ENCODE data around the gene PPP1R8. TPM values are rescaled to one million over a fixed set of nuclear protein-coding genes. Genes with fewer than 3 reads are reported as not detected.
A peak's percentile ranks its signal among the peaks of the same experiment; 100 is the strongest.

The PPP1R8 gene
- total RNA-seq, 2 donors from 2014 or later: 28.3 to 52.0 TPM

DNA sequence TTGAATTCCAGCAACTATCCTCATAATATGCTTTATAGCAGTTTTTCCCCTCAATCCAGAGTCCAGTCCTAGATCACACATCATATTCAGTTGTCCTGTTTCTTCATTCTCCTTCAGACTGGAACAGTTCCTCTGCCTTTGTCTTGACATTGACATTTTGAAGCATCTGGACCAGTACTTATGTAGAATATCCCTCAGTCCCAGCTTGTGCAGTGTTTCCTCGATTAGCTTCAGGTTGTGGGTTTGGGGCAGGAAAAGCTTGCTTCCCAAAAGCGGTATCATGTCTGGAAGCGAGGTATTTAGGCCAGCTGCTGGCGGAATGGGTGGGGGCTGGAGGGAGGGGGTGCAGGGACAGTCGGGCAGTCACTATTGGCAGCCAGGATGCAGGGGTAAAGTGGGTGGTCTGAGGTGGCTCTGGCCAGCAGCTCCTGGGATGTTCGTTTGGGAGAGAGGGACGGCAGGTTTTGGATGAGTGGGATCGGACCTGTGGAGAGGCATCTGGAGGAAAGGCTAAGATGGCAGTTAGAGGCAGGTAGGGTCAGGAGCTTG, 48.3 kb downstream of the PPP1R8 start:
- Mint-ChIP-seq H3K27ac (peak overlapping the region in 1 of 2 donors; percentile 27), H3K36me3 (peaks cover 0 to 5% of the 10 kb centered on the region in 2 donors), H3K9me3 (no peaks in the 10 kb centered on the region)
- ATAC-seq: no peak
- DNase-seq (ENCODE audit: low spot score in 2 of 2): no peak

DNA sequence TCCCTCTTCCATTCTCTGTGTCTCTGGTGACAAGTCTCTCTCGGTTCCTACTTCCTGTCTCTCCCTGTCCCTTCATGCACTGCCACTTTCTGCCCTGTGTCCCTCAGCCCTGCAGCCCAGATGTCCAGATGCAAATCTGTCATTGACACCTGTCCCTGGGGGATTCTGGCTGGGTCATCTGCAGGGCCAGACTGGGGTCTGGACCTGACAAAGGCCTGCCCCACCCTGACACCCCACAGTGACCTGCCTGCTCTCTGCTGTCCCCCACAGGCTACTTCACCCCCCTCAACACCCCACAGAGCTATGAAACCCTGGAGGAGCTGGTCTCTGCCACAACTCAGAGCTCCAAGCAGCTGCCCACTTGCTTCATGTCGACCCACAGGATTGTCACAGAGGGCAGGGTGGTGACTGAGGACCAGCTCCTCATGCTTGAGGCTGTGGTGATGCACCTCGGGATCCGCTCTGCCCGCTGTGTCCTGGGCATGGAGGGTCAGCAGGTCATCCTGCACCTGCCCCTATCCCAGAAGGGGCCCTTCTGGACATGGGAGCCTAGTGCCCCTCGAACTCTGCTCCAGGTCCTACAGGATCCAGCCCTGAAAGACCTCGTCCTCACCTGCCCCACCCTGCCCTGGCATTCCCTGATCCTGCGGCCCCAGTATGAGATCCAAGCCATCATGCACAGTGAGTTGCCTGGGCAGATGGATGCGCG, 48.9 kb downstream of the PPP1R8 start:
- DNase-seq (ENCODE audit: low spot score in 2 of 2) (peak in 1 of 2 donors; percentile 30), ATAC-seq (no peak)
- H3K27ac Mint-ChIP-seq: peak overlapping the region; percentile 27 to 29
- H3K36me3 Mint-ChIP-seq: peaks cover 1 to 7% of the 10 kb centered on the region in 2 donors
- H3K9me3 Mint-ChIP-seq: no peaks in the 10 kb centered on the region

DNA sequence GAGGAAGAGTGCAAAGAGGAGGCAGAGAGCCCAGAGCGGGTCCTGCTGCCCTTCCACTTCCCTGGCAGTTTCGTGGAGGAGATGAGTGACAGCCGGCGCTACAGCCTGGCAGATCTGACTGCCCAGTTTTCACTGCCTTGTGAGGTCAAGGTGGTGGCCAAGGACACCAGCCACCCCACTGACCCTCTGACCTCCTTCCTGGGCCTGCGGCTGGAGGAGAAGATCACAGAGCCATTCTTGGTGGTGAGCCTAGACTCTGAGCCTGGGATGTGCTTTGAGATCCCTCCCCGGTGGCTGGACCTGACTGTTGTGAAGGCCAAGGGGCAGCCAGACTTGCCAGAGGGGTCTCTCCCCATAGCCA, 51.9 kb downstream of the PPP1R8 start:
- ATAC-seq (no peak), DNase-seq (ENCODE audit: low spot score in 2 of 2) (no peak)
- Mint-ChIP-seq H3K9me3 (no peaks in the 10 kb centered on the region), H3K27ac (peak overlapping the region; percentile 41 to 90), H3K36me3 (peaks cover 27 to 29% of the 10 kb centered on the region in 2 donors)

DNA sequence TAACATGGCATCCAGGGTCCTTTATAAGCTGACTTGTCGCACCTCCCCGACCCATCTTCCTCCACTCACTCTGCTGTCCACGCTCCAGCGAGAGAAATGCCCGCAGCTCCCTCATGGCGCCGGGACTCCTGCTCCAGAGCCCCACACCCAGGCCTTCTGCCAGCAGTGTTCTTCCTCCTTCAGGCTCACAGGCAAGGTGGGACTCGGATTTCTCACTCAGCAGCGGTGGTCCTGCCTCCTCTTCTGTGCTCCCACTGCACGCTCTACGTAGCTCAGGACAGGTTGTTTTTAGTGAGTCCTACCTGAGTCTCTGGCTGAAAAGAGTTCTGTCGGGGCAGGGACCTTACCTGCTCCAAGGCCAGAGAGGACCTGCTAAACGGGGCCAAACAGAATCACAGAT, 53.0 kb downstream of the PPP1R8 start:
- Mint-ChIP-seq H3K9me3 (no peaks in the 10 kb centered on the region), H3K36me3 (peaks cover 29% of the 10 kb centered on the region in 2 donors), H3K27ac (peak overlapping the region; percentile 45 to 90)
- ATAC-seq: no peak
- DNase-seq (ENCODE audit: low spot score in 2 of 2): peak in 1 of 2 donors; percentile 50

DNA sequence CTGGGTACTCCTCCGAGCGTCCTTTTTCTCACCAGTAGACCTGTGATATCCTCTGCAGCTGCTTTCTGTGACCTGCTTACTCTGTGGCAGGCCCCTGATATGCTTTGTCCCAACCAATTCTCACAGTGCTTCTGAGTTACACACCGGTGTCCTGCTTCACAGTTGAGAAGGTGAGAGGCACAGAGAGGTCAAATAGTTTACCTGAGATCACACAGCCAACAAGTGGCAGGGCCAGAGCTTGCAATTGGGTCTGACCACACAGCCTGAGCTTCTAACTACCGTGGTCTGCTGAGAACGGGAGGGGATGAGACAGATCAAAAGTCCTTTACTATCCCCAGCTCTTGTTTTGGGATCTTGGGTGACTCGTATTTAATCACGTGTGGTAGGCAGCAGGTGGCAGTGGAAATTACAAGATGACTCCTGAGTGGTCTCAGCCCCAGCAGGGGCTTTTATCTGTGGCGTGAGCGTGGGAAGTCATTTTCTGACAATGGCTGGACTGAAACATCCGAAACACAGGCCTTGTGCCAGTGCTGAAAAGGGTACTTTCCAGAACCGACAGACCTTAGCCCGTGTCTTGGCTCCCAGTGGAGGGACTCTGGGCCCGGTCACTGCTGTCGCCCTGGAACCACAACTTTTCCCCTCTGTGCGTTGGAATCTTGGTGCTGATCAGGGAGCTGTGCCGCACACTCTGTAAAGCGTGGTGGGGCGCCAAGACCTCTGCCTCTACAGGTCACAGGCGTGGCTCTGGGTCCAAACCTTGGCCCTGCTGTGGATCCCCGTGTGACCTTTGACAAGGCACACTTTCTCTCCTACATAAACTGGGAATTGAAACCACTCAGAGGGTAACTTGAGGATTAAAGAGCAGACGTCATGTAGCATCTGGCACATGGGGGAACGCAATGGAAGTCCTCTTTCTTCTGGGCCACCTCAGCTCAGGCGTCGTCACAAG, 53.7 kb downstream of the PPP1R8 start:
- peak in 1 of 2 donors; percentile 59 for DNase-seq (ENCODE audit: low spot score in 2 of 2)
- ATAC-seq: peak; percentile 54 to 71
- no peaks in the 10 kb centered on the region for H3K9me3 Mint-ChIP-seq
- H3K36me3 Mint-ChIP-seq: peaks cover 29% of the 10 kb centered on the region in 2 donors
- peak overlapping the region; percentile 45 to 90 for H3K27ac Mint-ChIP-seq

DNA sequence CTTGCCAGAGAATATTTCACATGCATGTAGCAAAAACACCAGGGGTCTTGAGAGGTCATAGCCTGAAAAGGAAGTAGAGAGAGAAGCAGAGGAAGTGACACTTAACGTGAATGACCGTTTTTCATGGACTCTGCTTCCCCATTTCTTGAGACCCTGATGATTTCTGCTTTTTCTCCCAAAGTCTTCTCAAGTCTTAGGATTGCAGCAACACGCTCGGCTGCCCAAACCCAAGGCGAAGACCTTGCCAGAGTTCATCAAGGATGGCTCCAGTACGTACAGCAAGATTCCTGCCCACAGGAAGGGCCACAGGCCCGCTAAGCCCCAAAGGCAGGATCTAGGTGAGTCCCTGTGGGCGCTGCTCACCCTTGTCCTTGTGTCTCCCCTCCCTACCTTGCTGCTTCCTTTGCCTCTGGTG, 54.5 kb downstream of the PPP1R8 start:
- ATAC-seq (no peak), DNase-seq (ENCODE audit: low spot score in 2 of 2) (peak in 1 of 2 donors; percentile 41)
- Mint-ChIP-seq H3K9me3 (no peaks in the 10 kb centered on the region), H3K27ac (peak overlapping the region in 1 of 2 donors; percentile 90), H3K36me3 (peaks cover 29 to 30% of the 10 kb centered on the region in 2 donors)

DNA sequence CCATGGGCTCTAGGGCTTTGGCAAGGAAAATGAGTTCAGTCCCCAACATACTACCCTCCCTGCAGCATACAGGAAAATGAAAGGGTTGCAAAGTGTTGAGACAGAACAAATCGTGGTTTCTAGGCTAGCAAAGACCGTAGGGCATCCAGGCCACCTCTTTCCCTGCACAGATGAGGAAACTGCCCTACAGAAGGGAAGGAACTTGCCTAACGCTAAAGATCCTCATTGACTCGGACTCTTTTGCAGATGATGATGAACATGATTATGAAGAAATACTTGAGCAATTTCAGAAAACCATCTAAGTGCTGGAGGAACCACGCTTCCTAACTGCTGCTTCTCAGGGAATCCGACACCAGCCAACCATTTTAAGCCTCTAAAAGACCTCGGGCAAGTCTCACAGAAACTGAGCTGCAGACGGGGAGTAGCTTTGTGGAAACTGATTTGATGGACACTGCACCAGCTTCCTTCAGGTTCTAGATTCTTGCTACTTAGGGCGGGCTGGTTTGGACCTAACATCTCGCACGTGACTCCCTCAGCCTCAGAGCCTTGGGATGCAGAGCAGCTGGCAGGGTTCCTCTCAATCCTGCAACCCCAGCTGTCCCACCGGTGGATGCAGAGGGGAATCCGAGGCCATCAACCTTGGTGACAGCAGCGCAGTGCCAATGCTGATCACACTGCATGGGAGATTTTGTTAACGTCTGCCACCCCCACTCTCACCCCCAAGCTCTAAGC, 55.2 kb downstream of the PPP1R8 start:
- Mint-ChIP-seq H3K36me3 (peaks cover 29 to 37% of the 10 kb centered on the region in 2 donors), H3K27ac (peak overlapping the region in 1 of 2 donors; percentile 90), H3K9me3 (no peaks in the 10 kb centered on the region)
- no peak for ATAC-seq
- peak in 1 of 2 donors; percentile 50 for DNase-seq (ENCODE audit: low spot score in 2 of 2)

DNA sequence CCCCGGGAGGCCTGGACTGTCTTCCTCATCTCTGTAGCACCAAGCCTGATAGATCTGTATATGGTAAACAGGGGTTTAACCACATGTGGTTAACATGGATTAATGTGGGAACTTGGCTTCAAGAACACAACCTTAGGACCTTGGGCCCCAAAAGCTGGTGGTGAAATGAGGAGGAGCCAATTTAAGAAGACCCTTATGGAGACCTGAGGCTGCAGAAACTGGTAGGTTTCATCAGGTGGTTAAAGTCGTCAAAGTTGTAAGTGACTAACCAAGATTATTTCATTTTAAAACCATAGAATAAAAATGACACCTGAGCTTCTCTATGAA, 55.7 kb downstream of the PPP1R8 start:
- H3K36me3 Mint-ChIP-seq: peaks cover 29 to 42% of the 10 kb centered on the region in 2 donors
- ATAC-seq (peak in 1 of 2 donors; percentile 43), DNase-seq (ENCODE audit: low spot score in 2 of 2) (peak in 1 of 2 donors; percentile 20)
- peak overlapping the region; percentile 89 to 90 for H3K27ac Mint-ChIP-seq
- H3K9me3 Mint-ChIP-seq: no peaks in the 10 kb centered on the region

DNA sequence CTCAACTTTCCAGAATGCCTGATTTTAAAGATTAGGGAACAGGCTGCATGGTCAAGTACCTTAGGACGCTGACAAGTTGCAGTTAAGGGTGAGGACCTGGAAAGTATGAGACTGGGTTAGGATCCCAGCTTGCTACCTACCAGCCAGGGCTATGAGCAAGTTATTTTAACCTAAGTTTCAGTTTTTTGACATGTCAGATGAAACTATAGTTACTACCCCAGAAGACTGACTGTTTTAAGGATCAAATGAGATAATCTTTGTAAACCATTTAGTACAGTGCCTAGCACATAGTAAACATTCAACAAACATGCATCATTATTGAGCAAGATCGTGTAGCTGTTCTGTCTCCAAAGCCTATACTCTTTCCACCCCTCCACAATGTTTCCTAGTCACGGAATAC, 56.2 kb downstream of the PPP1R8 start:
- DNase-seq (ENCODE audit: low spot score in 2 of 2): no peak
- ATAC-seq: peak; percentile 5 to 63

DNA sequence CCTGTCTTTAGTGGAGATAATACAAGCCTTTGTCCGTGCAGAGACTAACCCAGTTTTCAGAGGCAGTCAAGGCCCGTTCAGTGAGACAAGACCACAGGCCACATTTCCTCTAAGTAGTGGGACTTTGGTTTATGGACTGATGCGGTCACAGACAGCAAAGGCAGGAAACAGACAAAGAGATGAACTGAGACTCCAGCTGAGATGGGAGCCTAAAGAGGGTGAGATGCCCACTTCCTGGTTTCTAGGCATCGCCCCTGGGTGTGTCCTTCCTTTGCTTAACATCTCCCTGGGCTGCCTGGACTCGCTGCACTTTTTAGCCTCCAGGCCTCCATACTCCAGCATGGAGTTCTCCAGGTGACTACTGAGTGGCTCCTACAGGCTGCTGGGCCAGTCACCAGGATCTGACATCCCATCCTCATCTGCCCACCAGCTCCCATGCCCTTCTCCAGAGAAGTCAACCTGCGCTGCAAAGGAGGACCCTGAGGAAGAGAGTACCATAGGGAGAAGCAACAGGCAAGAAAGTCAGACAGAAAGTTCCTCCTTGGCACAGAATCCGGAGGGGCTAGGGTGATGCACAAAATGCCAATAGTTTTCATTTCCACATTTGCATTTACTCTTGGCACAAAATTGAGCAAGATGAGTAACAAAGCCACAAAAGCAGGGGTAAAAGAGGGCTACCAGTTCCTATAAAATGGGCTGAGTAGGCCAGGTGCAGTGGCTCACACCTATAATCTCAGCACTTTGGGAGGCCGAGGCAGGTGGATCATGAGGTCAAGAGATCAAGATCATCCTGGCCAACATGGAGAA, 56.8 kb downstream of the PPP1R8 start:
- H3K27ac Mint-ChIP-seq: peak overlapping the region; percentile 89 to 90
- no peaks in the 10 kb centered on the region for H3K9me3 Mint-ChIP-seq
- DNase-seq (ENCODE audit: low spot score in 2 of 2) (peak in 1 of 2 donors; percentile 21), ATAC-seq (peak; percentile 41 to 62)
- peaks cover 35 to 46% of the 10 kb centered on the region in 2 donors for H3K36me3 Mint-ChIP-seq

More for the DNA sequence above, 56.2 kb downstream of the PPP1R8 start:
- H3K27ac Mint-ChIP-seq: peak overlapping the region; percentile 89 to 90
- no peaks in the 10 kb centered on the region for H3K9me3 Mint-ChIP-seq
- peaks cover 32 to 46% of the 10 kb centered on the region in 2 donors for H3K36me3 Mint-ChIP-seq

DNA sequence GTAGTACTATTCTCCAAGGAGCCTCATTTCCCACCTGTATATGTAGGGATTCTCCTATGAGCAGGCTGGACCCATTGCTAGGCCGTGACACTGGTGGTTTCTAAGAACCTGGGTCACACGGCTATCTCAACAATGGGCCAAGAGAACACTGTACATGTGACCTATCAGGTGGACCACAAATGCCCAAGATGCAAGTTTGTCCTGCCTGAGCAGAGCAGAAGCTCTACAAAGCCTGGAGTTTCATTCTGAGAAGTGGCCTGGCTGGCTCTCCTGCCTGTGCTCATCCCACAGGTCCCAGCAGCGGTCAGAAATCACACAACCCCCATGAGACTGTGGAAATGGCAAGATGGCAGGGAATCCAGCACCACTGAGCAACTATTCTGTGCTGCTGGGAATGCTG, 58.9 kb downstream of the PPP1R8 start:
- Mint-ChIP-seq H3K36me3 (peaks cover 34 to 48% of the 10 kb centered on the region in 2 donors), H3K9me3 (no peaks in the 10 kb centered on the region), H3K27ac (no peak overlapping the region)
- ATAC-seq (no peak), DNase-seq (ENCODE audit: low spot score in 2 of 2) (no peak)

DNA sequence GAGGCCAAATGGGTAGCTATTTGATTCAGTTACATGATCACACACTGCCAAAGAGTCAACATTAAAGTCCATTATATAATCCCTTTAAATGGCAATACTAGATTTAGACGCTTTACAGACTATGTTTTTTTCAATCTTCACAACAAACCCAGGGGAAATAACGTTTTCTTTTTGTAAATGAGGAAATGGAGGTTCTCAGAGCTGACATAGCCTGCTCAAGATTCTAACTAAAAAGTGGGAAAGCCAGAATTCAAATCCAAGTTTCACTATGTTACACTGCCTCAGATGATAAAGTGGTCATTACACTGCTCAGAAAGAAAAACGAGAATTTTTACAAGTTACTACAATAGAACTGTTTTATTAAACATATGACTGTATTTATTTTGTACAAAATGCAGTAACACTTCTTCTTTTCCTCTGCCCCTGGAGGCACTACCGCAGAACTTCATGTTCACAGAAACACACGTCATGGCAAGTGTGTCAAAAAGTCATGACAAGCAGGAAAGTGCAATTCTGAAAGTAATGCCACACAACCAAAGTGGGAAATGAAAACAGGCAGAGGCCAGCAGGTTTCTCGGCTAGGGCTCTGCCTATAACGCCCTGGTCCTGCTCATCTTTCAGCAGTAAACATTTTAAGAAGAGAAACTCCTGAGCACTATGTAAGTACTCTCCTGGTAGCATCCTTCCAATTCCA, 60.8 kb downstream of the PPP1R8 start:
- H3K27ac Mint-ChIP-seq: peak overlapping the region; percentile 81 to 87
- peaks cover 21 to 50% of the 10 kb centered on the region in 2 donors for H3K36me3 Mint-ChIP-seq
- no peak for DNase-seq (ENCODE audit: low spot score in 2 of 2)
- peak; percentile 53 to 64 for ATAC-seq
- no peaks in the 10 kb centered on the region for H3K9me3 Mint-ChIP-seq

DNA sequence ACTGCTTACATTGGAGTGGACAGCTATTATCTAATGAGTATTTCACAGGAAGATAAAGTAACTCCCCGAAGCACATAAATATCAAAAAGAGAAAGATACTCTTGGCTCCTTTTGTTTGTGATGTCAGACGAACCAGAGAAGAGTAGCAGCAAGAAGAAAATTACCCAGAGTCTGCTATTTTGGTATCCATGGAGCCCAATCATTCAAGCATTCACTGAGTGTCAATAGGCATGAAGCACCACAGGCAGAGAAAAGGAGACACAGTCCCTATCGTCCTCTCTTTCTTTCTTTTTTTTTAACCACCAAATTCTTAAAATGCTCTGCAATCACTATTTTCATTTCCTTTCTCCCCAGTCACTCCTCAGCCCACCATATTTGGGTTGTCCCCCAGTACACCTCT, 63.9 kb downstream of the PPP1R8 start:
- H3K9me3 Mint-ChIP-seq: no peaks in the 10 kb centered on the region
- ATAC-seq (no peak), DNase-seq (ENCODE audit: low spot score in 2 of 2) (no peak)
- peaks cover 12 to 49% of the 10 kb centered on the region in 2 donors for H3K36me3 Mint-ChIP-seq
- peak overlapping the region in 1 of 2 donors; percentile 33 for H3K27ac Mint-ChIP-seq

Measured in activated naive CD4-positive, alpha-beta T cell treated with anti-CD3 and anti-CD28 coated beads, Interleukin-2, amount 50 U/mL, for 72 hours (primary cell).